GM19397 (cell line): ENCODE results near the gene ZBTB17.
A peak's percentile ranks its signal among the peaks of the same experiment; 100 is the strongest.
"Not testable (repeated sequence)": the region's sequence is repeated elsewhere in the genome, so short reads cannot be mapped to it uniquely, and the experiment has no call there.

Source experiments
- ATAC-seq: cut with Tn5 transposase; IDR thresholded peaks from one replicate; pipeline ENCODE4 v1.9.1; 2021; ENCODE audit warnings: mild to moderate bottlenecking, moderate library complexity; ENCODE audit not compliant: unreplicated experiment

Gene ZBTB17

DNA sequence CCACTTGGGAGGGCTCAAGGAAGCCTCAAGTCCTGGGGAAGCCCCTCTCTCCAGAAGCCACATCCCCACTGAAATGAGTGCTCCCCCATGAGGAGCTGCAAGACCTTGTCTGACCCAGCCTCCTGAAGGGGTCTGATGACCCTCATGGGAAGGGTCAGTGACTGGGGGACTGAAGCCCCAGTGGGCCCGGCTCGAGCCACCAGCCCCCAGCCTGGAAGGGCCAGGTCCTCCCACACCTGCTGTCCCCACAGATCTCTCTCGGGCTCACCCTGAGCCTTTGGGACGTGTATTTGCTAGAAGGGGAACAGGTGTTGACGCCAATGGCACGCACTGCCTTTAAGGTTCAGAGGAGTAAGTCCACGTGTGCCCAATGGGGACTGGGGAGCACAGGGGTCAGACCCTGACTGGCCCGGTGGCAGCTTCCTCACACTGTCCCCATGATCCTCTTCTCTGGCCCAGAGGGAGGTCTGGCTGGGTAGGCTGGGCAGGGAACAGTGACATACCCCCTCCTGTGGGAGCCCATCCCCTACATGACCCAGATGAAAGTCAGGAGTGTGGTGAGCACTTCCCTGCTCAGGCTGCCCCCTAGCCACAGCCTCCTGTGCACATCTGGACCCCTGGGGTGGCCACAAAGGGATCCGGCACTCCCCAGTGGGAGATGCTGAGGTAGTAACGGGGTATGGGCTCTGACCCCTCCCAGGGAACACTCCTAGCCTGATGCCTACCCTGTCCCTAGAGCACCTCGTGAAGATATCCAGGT lies 15.7 kb upstream of the ZBTB17 start:
- ATAC-seq, result no peak

DNA sequence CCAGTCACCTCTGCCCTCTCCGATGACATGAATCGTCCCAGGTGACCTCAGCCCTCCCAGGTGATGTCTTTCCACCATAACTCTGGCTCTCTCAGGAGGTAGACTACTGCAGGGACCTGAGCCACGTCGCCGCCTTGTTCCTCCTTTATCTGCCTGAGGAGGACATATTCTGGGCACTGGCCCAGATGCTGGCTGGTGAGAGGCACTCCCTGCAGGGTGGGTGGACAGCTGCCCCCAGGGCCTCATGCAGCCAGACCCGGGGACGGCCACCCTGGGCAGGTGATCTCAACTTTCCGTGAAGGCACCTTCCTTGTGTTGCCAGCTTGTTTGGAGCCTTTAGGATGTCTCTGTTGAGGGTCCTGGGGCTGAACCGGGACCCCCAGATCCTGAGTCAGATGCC lies 13.9 kb upstream of the ZBTB17 start:
- no peak for ATAC-seq

DNA sequence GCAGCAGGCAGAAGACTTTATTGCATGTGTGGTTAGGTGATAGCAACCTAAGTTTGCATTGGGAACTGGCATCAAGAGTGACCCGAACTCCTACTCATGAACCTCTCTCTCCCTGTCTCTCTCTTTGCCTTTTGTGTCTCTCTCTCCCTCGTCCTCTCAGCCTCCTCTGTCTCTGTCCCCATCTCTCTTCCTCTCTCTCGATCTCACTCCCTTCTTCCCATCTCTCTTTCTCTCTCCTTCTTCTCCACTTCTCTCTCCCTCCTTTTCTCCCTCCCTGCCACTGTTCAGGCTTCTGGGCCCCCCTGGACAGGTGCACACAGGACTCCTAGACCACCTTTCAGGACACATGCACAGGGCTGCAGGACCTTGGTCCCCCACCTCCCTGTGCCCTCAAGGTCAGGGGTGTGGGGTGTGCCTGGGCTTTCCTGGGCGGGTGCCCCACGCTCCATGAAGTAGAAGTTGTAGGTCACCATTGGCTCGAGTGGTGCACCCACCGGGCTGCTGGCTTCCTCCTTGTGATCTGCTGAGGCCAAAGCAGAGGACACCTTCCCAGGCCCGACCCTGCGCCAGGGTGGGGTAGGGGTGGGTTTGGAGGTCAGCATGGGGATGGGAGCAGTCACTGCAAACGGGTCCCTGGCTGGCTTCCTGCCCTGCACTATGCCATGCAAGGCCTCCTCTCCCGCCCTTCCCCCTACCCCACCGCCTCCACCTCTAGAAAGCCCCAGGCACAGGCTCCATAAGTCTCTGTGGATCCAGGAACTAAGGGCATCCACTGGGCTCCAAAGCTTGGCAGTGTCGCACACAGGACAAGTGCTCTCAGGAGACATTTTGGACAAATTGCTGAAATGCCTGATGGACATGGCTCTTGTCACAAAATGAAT lies 13.2 kb upstream of the ZBTB17 start:
- no peak for ATAC-seq

DNA sequence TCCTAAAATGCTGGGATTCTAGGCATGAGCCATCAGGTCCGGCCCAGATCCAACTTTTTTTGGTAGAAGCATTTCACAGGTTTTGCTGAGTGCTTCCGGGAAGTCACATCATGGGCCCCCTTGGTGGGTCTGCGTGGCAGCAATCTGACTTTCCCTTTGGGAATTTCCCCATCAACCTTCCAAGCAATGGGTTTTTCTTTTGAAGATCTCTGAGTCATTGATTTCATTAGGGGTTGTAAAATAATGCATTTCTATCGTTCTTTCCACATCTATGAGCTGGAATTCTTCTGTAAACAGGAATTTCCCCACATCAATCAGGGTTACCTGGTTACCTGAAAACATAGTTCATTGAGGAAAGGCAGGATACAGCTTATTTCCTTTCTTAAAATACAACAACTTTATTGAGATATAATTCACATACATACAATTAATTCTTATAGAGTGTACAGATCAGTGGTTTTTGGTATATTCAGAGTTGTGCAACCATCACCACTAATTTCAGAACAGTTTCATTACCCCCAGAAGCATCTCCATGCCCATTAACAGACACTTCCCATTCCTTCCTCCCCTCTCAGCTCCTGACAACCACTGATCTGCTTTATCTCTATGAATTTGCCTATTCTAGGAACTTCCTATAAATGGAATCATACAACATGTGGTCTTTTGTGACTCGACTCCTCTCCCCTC lies 9.9 kb upstream of the ZBTB17 start:
- no peak for ATAC-seq

DNA sequence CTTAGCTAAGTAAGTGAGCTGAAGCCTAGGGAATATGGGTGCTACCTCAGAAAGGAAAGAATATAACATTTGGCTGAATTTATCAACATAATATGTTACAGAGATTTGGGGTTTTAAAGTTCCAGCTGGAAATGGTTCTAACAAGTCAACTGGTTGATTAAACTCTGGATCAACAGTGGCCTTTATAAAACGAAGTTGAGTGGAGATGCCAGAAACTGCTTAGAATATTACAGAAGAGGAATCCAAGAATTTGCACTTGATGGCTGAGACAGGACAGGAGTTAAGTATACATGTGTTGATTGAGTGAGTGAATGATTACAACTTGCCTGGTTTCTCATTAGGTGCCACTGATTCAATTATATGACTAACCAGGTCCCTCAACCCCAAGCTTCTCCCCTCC lies 7.4 kb upstream of the ZBTB17 start:
- no peak for ATAC-seq

DNA sequence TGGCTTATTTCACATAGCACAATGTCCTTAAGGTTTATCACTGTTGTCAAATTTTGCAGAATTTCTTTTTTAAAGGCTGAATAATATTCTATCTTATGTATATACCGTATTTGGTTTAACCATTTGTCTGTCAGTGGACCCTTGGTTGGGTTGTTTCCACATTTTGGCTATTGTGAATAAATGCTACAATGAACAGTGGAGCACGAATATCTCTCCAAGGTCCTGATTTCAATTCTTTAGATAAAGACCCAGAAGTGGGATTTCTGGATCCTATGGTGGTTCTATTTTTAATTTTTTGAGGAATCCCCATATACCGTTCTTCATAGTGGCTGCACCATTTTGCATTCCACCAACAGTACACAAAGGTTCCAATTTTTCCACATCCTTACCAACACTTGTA lies 5.8 kb upstream of the ZBTB17 start:
- ATAC-seq, result no peak

DNA sequence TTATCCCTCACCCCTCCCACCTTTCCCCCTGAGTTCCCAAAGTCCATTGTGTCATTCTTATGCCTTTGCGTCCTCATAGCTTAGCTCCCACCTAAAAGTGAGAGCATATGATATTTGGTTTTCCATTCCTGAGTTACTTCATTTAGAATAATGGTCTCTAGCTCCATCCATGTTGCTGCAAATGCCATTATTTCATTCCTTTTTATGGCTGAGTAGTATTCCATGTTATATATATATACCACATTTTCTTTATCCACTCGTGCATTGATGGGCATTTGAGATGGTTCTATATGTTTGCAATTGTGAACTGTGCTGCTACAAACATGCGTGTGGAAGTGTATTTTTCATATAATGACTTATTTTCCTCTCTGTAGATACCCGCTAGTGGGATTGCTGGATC lies 2.0 kb upstream of the ZBTB17 start:
- ATAC-seq, result not testable (repeated sequence)

DNA sequence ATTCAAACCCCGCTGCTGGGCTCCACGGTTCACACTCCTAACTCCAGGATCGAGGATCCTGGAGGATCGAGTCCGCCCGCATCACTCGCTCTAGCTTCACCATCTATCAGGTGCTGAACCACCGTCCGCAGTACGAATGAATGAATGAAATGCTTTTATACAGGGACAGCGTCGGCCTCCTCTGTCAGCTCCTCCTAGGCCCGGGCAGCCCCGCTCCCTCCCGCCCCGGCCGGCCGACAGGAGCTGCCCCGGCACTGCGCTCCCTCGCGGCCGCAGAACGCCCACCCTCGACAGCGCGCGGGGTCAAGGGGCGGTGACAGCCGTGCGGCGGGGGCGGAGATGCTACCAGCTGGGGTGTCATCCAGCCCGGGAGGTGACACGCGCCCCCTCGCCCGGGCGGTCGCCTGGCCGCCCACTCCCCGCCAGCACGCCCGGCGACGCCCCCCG lies 520 bp downstream of the ZBTB17 start:
- ATAC-seq, result peak; percentile 46

DNA sequence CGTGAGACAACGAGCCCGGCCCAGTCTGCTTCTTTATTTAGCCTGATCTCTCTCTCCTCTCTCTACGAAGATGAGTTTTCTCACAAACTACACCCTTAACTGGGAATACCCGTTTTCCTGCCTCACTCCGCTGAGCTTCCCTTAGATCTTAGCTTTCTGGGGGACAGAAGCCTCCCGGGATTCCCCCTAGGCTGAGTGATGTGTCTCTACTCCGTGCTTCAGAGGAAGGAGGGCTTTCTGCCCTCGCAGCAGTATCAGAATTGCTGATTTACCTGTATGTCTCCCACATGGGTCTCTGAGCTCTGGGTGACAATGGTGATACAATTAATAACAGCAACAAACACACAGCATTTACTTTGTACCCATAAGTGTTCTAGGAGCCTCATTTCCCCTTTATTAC lies 1.0 kb downstream of the ZBTB17 start:
- ATAC-seq, result no peak

DNA sequence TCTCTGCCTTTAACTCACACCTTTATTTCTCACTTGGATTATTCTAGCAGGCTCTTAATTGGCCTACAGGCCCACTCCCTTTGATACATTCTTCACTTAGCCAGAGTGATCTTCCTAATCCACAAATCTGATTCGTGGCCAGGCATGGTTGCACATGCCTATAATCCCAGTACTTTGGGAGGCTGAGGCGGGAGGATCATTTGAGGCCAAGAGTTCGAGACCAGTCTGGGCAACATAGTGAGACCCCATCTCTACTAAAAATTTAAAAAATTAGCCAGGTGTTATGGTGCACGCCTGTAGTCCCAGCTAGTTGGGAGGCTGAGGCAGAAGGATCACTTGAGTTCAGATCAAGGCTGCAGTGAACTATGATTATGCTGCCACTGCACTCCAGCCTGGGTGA lies 2.1 kb downstream of the ZBTB17 start:
- ATAC-seq, result no peak

DNA sequence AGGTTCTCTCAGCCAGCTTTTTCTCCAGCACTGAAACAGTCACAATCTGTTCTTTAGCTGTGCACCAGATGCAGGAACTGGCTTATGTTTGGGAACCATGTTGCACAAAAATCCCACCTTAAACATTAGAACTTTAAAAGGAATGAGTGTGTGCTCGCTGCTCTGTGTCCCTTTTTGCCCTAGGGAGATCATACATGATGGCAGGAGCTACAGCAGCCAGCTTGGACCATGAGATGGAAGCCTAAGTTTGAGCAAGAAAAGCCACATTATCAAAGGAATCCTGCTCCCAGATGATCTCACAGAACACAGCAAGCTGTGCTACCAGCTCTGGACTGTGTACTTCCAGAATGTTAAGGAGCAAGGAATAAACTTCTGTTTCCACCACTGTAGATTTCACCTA lies 3.5 kb downstream of the ZBTB17 start:
- no peak for ATAC-seq

DNA sequence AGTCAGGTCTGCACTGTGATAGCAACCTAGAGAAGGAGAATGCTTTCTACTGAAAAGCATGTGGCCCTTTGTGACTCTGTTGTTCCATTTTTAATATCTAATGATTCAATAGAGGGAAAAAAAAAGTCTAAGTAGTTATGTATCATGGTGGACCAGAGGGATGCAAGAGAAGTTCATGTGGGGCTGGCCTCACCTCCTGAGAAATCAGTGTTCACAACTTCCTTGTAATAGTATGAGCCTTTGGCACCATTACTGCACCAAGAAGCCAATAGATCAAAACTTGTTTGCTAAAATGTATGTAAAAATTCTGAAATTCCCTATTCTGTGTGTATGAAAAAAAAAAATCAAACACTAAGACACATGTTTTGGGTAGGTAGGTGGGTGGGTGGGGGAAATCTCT lies 5.0 kb downstream of the ZBTB17 start:
- no peak for ATAC-seq

DNA sequence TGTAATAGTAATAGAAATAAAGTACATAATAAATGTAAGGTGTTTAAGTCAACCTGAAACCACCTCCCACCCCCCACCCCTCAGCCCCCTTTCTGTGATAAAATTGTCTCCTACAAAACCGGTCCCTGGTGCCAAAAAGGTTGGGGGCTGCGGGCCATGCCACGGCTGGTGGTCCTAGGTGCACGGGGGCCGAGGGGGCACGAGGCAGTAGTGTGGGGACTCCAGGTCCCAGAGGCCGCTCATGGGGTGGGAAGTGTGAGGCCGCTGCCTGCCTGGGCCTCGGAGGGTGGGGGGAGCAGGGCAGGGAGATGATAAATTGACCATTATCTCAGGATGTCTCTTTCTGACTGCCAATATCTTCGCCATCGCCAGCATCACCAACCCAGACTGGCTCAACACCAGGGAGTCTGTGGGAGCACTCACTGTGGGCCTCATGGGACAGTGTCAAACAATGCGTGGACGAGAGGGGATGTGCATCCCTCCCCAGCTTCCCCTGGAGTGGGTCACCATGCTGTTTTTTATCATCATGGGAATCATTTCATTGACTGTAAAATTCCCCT lies 6.5 kb downstream of the ZBTB17 start:
- no peak for ATAC-seq

DNA sequence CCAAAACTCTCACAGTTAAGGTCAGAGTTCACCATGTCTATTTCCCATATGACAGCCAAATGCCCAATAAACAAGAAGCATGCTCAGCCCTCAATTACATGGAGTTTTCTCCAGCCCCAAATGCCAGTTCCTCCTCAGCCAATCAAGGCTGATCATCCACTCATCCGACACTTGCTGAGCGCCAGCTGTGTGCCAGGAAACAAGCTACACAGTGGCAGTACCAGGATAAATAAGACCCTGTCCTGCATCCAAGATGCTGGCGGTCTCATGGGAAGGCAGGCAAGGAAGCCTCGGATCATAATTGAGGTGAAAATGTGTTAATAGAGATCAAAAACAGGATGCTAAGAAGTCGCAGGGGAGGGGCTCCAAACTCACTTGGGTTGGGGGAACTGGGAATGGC lies 7.7 kb downstream of the ZBTB17 start:
- ATAC-seq, result no peak

DNA sequence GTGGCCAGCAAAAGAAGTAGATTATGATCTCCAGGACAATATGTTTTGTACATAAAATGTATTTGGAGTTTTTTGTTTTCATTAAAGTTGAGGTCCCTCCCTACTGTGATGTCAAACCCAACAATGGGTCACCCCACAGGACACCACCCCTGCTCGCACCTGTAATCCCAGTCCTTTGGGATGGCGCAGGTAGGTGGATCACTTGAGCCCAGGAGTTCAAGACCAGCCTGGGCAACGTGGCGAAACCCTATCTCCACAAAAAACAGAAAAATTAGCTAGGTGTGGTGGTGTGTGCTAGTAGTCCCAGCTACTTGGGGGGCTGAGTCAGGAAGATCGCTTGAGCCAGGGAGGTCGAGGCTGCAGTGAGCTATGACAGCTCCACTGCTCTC lies 9.0 kb downstream of the ZBTB17 start:
- ATAC-seq, result no peak

DNA sequence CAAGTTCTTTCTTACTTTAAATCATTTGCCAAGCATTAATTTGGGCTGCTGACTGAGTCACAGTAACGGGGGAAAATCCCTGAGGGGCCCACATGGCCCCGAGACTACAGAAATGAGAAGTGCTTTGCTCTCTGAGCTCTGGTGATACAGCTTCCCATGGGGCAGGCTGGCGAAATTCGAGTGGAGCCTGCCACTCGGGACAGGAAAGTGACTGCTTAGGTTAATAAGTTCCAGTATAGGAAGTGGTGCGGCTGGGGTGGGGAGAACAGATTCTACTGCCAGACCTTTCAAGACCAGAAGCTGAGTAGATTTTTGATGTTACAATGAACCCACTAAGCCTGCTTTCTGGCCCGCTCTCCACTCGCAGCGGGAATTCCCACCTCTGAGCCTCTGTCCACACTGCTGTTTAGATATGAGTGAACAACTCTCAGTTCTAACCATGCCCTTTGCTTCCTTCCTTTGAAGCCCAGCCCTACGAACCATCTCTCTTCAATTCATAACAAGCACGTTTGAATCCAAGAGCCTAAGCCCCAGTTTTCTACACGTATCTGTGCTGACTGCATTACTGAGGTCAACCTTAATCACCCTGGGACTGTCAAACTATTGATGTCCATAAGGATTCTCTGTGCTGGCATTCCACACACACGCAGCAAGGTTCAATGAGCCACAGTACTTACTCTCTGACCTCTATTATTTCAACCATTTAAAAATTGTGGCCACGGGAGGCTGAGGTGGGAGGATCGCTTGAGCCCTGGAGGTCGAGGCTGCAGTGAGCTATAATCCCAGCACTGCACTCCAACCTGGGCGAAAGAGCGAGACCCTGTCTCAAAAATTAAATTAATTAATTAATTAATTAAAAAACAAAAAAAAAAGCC lies 9.6 kb downstream of the ZBTB17 start:
- peak; percentile 71 for ATAC-seq

DNA sequence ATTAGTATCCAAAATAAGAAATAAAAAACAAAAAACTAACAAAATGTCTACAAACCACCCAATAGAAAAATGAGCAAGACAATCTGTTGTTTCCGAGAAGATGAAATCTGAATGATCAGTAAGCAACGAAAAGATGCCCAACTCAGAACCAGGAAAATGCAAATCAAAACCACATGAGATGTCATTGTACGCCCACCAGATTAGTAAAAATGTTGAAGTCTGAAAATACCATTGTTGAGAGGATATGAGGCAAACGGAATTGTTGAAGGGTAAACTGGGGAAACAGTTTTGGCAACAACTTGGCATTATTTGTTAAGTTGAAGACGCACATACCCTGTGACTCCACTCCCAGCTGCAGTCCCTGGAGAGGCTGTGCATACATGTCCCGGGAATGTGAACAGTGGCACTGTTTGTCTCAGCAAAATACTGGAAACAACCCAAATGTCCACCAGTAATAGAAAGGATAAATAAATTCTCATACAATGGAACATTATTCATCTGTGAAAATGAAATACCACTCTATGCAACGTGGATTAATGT lies 10.6 kb downstream of the ZBTB17 start:
- no peak for ATAC-seq

DNA sequence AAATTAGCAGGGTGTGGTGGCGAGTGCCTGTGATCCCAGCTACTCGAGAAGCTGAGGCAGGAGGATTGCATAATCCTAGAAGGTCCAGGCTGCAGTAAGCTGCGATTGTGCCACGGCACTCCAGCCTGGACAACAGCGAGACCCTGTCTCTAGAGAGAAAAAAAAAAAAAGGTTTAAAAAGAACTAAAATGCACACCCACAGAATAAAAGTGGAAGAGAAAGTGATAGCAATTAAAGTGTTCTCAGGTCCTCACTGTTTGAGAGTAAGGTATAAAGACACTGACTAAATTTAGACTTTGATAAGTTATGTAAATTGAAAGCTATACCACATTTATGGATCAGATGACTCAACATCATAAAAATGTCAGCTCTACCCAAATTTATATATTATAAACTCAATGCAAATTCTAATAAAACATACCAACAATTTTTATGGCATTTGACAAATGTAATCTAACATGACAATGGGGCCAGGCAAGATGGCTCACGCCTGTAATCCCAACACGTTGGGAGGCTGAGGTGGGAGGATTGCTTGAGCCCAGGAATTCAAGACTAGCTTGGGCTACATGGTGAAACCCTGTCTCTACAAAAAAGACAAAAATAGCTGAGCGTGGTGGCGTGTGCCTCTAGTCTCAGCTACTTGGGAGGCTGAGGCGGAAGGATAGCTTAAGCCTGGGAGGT lies 11.8 kb downstream of the ZBTB17 start:
- no peak for ATAC-seq

DNA sequence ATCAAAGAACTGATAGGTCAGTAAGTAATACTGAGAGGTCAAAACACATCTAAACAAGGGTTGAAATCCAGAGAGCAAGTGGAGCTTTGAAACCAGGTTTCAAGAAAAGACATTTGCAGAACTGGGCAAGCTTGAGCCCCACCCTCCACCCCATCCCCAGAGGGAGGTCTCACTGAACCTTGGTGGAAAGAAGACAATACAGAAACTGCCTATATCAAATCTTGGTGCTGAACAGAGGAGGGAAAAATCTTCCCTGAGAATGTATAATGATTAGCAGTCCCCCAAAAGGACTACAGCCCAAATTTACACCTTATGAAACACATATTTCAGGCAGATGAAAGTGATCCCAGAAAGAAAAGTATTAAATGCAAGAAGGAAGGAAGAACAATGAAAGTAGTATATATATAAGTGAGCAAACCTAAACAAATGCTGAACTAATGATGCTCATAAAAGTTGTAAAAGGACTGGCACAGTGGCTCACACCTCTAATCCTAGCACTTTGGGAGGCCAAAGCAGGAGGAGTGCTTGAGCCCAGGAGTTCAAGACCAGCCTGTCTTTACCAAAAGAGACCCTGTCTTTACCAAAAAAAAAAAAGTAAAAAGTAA lies 12.4 kb downstream of the ZBTB17 start:
- ATAC-seq, result no peak
